Measurements from ENCODE around the gene ZNF441. TPM values are rescaled to one million over a fixed set of nuclear protein-coding genes. Genes with fewer than 3 reads are reported as not detected.
A peak's percentile ranks its signal among the peaks of the same experiment; 100 is the strongest.

ZNF441 gene
- total and polyA plus RNA-seq, 8 donors = 2.5 to 6.9 (median 3.9) TPM

DNA sequence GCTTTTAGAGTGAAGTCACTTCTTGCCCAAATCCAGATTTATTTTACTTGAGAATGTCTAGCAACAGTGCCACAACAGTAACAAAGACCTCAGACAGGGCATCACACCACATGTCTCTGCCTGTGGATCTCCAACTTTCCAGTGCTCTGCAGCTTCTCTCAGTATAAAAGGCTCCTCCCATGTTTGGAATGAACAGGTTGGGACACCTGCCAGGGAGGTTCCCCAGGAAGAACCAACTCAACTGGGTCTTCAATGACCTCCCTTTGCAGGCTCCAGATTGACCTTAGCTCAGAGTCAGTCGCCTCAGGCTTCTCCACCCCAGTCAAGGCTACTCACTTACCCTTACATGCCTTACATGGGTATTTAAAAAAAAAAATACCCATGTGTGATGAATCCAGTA, 31.4 kb upstream of the ZNF441 start:
- no peak for ATAC-seq
- peaks cover 0 to 18% (median 11%) of the 10 kb centered on the region in 3 donors for H3K4me1 ChIP-seq
- TF ChIP-seq, protein P1, sequence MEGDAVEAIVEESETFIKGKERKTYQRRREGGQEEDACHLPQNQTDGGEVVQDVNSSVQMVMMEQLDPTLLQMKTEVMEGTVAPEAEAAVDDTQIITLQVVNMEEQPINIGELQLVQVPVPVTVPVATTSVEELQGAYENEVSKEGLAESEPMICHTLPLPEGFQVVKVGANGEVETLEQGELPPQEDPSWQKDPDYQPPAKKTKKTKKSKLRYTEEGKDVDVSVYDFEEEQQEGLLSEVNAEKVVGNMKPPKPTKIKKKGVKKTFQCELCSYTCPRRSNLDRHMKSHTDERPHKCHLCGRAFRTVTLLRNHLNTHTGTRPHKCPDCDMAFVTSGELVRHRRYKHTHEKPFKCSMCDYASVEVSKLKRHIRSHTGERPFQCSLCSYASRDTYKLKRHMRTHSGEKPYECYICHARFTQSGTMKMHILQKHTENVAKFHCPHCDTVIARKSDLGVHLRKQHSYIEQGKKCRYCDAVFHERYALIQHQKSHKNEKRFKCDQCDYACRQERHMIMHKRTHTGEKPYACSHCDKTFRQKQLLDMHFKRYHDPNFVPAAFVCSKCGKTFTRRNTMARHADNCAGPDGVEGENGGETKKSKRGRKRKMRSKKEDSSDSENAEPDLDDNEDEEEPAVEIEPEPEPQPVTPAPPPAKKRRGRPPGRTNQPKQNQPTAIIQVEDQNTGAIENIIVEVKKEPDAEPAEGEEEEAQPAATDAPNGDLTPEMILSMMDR (IDR thresholded peaks at IDR 0.05) = no peak
- peak in 1 of 6 donors; percentile 22 for DNase-seq
- FAIRE-seq = no peak
- no peaks in the 10 kb centered on the region for H3K36me3 ChIP-seq
- H3K27ac ChIP-seq = no peak overlapping the region
- H3K9me3 ChIP-seq = no peaks in the 10 kb centered on the region
- WGBS, 2 donors = 77 to 89% methylated on average over 1 of the region's 1 CpG
- H3K27me3 ChIP-seq = no peaks in the 10 kb centered on the region
- no peak overlapping the region for H3K4me3 ChIP-seq
- intact Hi-C loops (cut with DNase I) = no loop called here

DNA sequence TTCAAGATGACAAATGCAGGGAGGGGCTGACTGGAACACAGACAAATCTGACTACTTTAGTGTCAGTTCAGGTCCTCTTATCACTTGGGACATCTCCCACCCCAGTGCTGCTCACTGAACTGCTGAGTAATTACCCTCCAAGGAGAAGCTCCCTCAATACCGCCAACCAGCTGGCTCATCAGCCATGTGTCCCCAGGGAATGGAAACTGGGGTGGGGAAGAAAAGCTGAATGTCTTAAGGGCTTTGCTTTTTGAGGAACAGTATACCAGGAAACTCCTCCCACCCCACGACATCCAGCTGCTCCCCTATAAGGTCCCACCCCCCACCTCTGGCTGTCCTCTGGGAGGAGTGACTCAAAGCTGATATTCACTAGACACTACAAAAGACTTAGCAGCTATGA, 30.1 kb upstream of the ZNF441 start:
- ATAC-seq (no peak), DNase-seq (peak in 2 of 6 donors; percentile 18 to 22), FAIRE-seq (no peak)
- no peaks in the 10 kb centered on the region for H3K27me3 ChIP-seq
- H3K9me3 ChIP-seq = no peaks in the 10 kb centered on the region
- H3K36me3 ChIP-seq = no peaks in the 10 kb centered on the region
- intact Hi-C loops (cut with DNase I) = no loop called here
- no peak overlapping the region for H3K4me3 ChIP-seq
- TF ChIP-seq, protein P1 (IDR thresholded peaks at IDR 0.05) = no peak
- no peak overlapping the region for H3K27ac ChIP-seq
- 54 to 56% methylated on average over 2 of the region's 2 CpGs for WGBS, 2 donors
- peaks cover 0 to 18% (median 11%) of the 10 kb centered on the region in 3 donors for H3K4me1 ChIP-seq

DNA sequence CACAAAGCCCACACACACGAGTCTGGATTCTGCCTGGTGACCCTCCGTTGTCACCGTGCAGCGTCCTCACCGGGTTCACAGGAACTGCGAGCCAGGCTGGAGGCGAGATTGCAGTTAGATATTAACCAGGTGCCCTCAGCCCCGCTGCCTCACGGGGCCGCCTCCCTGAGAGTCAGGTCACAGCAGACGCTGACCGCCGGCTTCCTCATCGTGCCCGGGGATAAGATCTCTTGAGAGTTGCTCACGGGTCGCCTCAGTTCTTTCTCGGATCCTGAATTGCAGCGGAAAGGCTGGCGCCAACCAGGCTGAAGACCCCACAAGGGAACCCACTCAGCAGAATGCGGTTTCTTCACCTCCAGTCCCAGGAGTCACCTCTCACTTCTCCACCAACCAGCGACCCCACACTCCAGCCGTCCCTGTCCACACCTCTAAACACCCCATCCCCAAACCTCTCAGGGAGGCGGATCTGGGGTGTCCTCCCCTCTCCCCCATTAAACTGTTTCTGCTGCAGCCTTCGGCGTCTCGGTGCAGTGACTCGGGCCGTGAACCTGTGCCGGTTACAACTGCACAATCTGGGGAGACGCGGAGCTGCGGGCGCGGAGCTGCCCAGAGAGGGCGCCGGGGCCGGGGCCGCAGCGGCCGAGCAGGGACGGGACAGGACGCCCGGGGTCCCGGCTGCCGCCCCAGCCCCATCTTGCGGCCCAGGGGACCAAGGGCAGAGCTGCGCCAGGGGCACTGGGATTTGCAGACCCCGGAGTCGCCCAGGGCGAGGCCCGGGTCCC, 28.6 kb upstream of the ZNF441 start:
- DNase-seq (peak; percentile 73 to 95 (median 80)), FAIRE-seq (no peak)
- peaks cover 0 to 18% (median 11%) of the 10 kb centered on the region in 3 donors for H3K4me1 ChIP-seq

DNA sequence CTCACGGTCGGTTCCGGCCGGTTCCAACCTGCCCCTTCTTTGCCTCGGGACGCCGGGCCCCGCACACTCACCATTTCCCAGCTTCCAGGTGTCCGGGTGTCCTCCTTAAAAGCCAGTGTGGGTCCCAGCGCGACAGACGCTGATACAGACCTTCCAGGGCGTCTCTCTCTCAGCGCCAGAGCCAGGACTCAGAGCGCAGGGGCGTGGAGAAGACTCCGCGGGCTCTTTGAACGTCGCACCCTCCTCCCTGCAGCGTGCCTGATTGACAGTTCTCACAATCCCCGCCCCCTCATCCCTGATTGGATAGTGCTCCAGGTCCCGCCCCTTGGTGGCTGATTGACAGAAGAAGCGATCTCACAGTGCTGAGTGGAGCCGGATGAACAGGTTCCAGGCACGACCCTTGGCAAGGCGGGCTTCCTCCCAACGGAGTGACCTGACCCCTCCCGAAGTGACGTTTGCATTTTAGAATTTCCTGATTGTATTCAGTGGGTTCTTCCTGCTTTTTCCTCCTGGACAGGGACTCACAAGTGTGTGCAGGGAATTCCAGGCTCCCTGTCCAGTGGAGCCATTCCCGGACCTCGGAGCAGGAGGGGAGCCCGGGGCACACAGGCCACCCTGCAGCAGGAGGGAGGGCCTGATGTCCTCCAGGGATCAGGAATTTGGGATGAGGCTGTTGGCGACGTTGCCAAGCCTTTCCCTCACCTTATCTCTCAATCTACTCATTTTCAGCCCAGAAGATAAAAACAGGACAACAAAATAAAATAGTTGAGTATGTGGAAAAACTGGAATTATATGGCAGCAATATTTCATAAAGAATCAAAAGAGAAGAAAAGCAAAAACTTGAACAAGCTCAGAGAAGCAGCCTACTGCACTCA, 27.8 kb upstream of the ZNF441 start, which contains the start of gene ZNF823:
ZNF823 (minus strand) TSS at position 201 of the 875 bp plus-strand sequence; CDS start at position 74, 127 bp downstream.
- DNase-seq (peak; percentile 94 to 100 (median 100)), ATAC-seq (peak; percentile 96 to 99 (median 97)), FAIRE-seq (peak; percentile 95)
- WGBS, 2 donors = 0 to 1% methylated on average over 31 to 35 of the region's 35 CpGs
- Histone ChIP-seq H3K27ac (peak within 1 kb of the TSS; percentile 80 to 97 (median 92)), H3K4me1 (peaks cover 0 to 18% (median 11%) of the 10 kb centered on the region in 3 donors), H3K9me3 (no peaks in the 10 kb centered on the region), H3K36me3 (no peaks in the 10 kb centered on the region), H3K4me3 (peak within 1 kb of the TSS; percentile 75 to 99 (median 93)), H3K27me3 (no peaks in the 10 kb centered on the region)
- TF ChIP-seq, protein P1 (IDR thresholded peaks at IDR 0.05) = no peak
- intact Hi-C loops (cut with DNase I) = no loop called here

More for the DNA sequence above, 28.6 kb upstream of the ZNF441 start:
- Histone ChIP-seq H3K4me3 (peak overlapping the region; percentile 75 to 99 (median 93)), H3K27me3 (no peaks in the 10 kb centered on the region), H3K27ac (peak overlapping the region; percentile 80 to 97 (median 92)), H3K9me3 (no peaks in the 10 kb centered on the region), H3K36me3 (no peaks in the 10 kb centered on the region)
- WGBS, 2 donors = 0% methylated on average over 52 of the region's 52 CpGs
- ATAC-seq = peak; percentile 67 to 76 (median 72)
- TF ChIP-seq, protein P1 (IDR thresholded peaks at IDR 0.05) = no peak
- intact Hi-C loops (cut with DNase I) = no loop called here
